ENCODE measurements around the gene CLDN7.

Gene CLDN7, protein sequence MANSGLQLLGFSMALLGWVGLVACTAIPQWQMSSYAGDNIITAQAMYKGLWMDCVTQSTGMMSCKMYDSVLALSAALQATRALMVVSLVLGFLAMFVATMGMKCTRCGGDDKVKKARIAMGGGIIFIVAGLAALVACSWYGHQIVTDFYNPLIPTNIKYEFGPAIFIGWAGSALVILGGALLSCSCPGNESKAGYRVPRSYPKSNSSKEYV

DNA sequence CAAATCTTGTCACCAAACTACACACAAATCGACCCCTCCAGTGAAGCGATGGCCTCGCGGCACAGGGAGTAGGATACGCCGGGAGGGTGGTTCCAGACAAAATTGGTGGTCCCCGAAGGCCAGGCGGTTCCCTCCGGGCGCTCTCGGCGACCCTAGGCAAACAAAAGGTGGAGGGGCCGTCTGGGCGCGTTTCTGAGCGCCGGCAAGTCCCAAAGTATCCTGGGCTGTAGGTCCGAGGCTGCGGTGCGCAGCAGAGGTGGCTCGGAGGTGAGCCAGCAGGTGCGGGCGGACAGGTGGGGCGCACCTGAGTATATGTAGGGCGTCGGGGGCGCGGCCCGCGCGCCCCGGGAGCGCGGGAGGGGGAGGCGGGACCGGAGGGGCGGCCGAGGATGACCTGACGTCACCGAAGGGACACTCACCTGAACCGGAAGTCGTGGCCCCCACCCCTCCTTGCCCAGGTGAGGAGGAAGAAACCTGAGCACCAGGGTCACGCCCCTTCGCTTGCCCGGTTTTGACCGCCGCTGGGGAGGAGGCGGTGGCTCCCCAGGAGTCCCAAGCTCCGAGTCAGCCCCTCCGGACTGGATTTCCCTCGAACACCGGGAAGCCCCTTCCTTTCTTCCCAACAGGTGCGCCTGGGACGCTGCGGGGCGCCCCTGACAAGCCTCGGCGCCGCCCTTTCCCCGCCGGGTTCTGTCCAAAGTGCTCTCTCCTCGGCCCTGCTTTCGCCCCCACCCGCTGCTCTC lies at the start of gene CLDN7:
CLDN7 (minus strand) TSS at position 287 of the 743 bp plus-strand sequence. CDS start 435 bp downstream, outside the sequence.
- DNase-seq: peak; percentile 68

DNA sequence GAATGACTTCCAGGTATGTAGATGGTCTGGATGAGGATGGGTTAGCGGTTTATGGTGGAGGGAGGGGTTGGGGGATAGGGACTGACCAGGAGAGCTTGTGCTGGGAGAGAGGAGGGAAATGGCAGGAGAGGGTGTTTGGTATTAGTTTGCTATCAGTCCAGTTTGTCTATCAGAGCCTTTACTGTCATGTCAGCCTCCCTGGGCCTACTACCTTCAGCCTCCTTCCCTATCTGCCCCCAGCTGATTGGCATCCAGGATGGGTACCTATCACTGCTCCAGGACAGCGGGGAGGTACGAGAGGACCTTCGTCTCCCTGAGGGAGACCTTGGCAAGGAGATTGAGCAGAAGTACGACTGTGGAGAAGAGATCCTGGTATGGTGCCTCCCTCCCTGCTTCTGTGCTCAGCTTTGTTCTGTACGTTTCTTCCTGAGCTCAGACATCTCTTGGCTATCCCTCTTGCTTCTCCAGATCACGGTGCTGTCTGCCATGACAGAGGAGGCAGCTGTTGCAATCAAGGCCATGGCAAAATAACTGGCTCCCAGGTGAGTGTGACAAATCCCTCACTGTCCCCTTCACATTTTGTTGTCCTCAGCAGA lies 48.9 kb upstream of the CLDN7 start:
- DNase-seq: no peak

DNA sequence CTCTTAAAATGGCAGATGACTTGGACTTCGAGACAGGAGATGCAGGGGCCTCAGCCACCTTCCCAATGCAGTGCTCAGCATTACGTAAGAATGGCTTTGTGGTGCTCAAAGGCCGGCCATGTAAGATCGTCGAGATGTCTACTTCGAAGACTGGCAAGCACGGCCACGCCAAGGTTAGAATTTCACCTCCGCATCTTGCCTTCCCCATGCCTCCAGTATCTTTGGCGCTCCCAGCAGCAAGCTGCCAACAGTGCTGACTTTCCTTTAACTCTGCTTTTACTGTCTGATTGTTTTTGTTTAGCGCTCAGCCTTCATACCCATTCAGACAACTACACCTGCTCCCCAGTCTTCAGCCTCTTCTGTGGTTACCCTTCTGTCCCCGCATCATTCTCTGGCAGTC lies 47.4 kb upstream of the CLDN7 start:
- DNase-seq: no peak

DNA sequence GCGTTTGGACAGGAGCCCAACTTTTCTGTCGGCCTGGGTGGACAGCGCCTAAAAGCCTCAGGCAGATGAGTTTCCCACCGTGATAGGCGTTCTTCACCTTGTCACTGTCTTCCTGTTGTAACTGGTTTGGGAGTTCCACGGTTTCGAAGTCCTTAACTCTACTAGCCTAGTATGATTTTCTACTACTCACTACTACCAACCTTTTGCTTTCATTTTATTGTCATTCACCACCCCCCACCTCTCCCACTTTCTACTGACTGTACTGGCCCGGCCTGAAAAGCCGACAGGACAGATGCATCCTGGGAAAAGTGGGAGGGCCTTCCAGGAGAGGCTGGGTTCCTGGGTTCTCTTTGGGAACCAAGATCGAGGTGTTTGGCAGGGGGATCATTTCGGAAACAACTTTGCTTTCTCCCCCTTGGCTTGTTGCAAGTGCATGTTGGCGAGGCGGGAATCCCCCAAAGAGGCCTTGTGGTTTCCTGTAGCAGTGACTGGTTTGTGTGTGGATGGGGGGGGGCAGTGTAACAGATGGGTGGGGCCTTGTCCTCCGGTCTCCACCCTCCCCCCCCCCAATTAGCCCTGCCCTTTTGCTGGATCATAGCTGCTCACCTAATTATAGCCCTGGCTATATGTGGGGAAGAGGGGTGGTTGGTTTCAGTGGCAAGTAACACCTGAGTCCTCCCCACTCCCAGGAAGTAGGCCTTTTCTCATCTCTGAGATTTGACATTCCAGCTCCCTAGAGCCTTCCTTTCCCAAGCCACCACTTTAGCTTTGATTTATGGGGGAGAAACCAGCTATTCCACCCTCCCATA lies 46.6 kb upstream of the CLDN7 start:
- DNase-seq: peak; percentile 94

DNA sequence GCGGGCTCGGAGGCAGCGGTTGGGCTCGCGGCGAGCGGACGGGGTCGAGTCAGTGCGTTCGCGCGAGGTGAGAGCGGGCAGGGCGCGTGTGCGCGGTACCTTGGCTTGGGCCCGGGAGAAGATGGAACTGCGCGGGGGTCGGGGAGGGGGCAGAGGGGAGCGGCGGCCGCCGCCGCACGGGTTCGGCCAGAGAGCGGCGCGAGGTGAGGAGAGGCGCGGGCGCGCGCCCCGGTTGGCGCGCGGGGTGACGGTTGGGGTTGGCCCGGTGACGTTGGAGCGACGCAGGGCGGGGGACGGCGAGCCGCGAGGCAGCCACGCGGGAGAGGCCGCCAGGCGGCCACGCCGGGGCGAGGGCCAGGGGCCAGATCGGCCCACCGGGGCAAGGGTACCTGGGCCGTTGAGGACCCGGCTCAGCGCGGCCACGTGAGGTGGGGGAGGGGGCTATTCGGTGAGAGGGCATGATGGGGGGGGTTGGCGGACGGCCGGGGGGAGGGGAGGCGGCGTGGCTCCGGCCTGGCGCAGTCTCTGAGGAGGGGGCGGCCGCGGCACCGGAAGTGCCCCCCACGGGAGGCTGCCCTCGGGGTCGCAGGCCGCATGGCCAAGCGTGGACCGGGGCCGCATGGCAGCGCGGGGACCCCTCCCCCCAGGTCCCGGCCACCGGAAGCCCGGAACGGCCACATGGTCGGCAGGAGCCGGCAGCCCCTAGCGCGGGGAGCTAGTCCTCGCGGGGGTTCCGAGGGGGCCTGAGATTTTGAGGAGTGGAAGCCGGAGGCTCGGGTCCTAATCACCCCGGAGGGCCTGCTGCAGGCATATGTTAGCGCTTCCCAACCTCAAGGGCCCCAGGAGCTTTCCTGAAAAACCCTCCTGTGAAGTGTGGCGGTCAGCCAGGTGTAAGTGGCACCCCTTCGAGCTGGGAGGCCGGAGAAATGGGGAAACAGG lies 45.7 kb upstream of the CLDN7 start:
- peak; percentile 83 for DNase-seq

DNA sequence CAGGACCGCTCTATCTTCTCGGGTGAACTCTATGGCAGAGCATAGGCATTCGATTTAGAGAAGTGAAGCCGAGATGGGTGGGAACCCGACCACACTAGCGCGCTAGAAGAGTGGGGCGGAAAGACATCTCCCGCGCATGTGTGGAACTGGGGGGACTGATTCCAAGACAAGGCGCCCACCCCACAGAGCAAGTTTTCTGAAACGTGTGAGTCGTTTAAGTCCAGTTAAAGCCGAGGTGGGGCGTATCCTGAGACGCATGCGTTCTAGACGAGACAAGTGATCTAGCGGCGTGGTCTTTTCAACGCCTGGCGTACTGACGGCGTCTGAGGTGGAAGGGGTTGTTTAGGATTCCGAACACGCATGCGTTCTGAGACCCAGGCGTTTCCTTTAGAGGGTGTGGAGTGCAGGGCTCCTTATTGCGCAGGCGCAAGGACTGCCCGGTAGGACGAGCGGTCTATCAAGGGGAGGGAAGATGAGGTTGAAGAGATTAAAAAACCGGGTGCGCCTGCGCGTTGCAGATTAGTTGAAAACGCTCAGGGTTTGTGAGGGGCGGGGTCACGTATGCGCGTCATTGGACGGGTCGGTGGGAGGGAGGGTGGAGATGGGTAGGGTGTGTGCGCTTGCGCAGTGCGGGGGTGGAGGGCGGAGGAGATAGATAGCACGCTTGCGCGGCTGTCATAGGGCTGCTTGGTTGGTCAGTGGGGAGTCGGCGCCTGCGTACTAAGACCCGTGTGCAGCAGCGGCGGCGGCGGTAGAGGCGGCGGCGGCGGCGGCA lies 44.8 kb upstream of the CLDN7 start, which contains the start of gene EIF5A:
EIF5A (plus strand) TSS at position 718 of the 775 bp plus-strand sequence. CDS start 2,008 bp downstream, outside the sequence.
- peak; percentile 100 for DNase-seq

DNA sequence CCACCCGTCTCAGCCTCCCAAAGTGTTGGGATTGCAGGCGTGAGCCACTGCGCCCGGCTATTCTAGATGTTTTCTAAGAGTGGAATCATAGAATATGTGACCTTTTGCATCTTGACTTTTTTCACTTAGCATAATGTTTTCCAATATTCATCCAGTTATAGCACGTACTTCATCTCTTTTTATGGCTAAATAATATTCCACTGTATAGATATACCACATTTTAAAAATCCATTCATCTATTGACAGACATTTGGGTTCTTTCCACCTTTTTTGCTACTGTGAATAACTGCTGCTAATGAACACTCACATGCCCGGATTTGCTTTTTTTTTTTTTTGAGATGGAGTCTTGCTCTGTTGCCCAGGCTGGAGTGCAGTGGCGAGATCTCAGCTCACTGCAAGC lies 41.9 kb upstream of the CLDN7 start:
- no peak for DNase-seq

DNA sequence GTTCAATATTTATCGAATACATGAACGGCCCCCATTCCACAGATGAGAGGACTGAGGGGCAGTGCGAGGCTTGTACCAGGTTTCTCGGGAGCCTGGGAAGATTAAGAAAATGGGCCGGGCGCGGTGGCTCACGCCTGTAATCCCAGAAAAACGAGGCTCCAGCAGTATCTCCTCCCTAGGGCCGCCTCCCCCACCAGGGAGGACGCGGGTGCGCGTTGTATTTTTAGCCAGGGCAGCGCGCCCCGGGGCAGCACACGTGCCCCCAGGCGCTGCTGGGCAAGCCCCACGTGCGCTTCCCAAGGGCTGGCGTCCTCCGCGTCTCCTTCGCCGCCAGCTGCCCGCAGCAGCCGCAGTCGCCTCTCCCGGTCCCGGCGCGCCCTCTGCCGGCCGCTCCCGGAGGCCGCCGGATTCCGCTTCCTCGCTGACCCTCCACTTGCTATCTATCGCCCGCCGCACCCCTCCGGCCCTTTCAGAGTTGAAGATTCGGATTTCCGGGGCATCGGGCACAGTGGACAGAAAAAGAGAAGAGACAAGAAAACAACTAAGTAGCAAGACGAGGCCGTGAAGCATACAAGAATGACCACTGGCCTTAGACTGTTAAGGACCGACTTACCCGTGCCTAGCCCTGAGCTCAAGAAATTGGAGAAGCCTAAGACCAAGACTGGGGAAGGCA lies 34.0 kb upstream of the CLDN7 start:
- DNase-seq: peak; percentile 89

DNA sequence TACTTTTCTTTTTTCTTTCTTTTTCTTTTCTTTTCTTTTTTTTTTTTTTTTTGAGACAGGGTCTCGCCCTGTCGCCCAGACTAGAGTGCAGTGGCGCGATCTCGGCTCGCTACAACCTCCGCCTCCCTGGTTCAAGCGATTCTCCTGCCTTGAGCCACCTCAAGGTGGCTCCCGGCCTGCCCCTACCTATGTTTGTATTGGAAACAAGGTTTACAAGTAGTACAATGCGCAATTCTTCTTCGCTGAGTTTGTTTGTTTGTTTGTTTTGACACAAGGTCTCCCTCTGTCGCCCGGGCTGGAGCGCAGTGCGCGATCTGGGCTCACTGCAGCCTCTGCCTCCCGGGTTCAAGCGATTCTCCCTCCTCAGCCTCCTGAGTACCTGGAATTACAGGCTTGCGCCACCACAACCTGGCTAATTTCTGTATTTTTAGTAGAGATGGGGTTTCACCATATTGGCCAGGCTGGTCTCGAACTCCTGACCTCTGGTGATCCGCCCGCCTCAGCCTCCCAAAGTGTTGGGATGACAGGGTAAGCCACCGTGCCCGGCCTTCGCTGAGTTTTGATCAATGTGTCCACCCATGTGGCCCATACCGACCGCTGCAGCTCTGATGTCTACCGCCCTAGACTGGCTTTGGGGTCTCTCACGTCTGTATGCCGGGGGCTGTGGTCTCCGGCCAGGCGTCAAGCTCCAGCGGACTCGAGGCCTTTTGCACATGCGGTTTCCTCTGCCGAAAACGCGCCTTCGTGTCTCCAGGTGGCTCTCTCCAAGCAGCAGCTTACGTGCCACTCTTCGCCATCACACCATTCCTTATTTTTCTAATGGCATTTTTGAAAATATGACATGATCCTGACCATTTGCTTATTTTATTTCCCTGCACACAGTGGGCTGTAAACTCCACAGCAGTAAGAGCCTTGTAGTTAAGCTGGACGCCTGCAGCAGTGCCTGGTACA lies 33.2 kb upstream of the CLDN7 start:
- DNase-seq: no peak

DNA sequence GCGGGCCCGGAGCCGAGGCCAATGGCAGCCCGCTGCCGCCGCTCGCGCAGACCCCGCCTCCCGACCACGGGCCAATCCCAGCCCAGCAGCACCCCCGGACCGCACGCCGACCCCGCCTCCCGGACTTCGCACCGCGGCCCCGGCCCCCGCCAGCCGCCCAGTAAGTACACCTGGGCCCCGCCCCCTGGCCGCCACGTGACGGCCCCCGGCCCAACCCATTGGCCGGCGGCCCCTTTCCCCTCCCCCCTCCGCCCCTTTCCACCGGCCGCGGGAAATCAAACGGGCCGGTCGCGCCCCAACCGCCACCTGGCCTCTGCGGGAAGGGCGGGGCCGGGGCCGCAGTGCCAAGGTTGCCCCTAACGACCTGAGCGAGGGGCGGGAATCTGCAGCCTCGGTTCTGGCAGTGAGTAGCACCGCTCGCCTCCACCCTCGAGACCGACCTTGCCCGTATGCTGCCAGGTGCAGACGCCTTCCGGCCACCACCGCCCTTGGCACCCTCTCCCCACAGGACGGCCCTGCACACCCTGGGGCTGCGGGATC lies 32.4 kb upstream of the CLDN7 start, which contains the start of gene YBX2:
YBX2 (minus strand) TSS at position 26 of the 540 bp plus-strand sequence. CDS start 139 bp downstream, outside the sequence.
- peak; percentile 91 for DNase-seq

DNA sequence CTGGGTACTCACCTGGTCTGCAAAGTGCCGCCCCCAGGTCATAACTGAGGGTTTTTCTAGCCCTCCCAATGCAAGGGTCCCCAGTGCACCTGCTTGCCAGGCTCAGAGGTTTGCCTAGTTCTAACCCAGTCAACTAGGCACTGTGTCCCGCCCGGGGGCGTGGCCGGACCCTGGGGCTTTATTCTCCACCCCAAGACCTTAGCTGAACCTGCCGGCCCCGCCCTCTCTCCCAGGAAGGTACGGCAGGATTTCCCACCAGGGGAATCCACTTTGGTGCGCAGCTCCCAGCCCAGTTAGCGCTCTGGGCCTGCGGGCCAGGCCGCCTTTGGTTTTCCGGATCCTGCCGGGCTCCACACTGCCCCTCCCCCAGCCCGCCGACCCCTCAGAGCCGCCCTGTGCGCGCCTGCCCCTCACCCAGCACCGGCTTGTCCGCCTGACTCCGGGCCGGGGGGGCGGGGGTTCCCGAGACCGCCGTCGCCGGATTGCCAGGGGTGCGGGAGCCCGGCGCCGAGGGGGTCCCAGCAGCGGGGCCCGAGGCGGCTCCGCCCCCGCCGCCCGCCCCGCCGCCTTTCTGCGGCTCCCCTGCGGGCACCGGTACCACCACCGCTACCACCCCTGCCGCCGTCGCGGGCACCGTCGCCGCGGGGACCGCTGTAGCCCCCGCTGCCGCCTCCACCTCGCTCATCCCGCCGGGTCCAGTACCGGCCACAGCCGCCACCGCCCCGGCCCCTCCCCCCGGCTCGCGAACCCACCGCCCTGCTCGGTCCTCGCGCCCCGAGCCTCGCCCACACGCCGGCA lies 31.7 kb upstream of the CLDN7 start:
- peak; percentile 72 for DNase-seq

DNA sequence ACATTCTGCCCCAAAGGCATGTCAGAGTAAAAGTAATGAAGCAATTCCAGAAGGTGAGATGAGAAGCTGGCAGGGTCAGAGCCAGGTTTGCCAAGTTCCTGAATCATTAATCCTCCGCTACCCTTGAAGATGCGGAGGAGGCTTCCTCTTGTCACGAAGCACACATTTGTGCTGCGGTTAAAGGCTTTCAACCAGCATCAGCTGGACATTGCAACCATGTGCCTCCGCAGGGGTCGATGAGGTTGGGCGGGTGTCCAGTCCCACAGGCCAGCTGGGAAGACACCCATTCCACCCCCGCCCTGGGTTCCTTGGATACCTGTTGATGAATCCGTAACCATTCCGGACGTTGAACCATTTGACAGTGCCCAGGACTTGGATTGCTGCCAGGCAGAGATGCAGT lies 30.9 kb upstream of the CLDN7 start:
- no peak for DNase-seq

DNA sequence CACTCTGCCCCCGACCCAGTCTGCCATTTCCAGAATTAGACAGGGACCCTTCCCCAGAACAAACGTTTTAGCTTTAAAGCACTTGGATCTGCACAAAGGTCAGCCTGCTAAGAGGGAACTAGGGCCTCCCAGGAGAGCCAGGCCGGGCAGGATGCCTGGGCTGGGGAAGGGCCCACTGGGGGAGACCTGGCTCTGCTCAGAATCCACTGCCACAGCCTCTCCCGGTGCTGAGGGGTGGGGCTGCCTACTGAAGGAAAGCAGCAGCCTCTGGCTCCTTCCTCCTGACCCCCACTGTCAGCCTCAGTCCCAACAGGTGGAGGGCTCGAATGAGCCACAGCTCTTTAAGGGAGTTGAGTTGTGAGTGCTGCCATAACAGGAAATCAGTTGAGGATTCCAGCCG lies 30.5 kb upstream of the CLDN7 start:
- DNase-seq: no peak

DNA sequence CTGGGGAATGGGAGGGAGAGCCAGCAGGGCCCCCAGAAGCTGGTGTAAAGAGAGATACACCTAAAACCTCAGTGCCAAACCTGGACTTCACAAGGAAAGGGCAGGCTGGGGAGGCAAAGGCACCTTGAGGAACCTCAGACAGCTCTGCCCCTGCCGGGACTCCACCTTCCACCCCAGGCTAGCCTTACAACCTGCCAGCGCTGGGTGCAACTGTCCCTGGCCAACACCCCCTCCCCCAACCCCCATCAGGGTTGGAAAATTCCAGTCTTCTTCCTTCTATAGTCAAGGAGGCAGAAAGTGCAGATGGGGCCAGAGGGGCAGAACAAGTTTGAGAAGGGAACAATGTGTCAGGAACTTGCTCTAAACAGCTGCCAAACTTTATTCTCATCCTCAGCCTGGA lies 29.9 kb upstream of the CLDN7 start:
- no peak for DNase-seq

DNA sequence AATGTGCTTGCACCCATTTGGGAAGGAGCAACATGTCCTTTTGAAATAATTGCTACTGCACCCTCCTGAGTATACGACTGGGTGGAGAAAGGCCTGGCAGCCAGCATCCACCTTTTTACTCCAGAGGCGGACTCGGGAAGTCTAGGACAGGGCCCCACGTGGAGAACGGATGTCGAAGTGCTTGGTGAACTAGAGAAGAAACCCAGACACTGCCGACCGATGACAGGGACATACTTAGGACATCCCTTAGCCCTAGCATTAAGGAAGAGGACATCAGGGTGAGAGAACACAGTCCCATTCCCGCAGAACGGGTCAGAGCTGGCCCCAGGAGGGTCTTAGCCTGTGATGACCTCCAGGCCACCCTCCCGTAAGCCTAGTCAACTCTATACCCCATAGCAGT lies 28.4 kb upstream of the CLDN7 start:
- DNase-seq: no peak

DNA sequence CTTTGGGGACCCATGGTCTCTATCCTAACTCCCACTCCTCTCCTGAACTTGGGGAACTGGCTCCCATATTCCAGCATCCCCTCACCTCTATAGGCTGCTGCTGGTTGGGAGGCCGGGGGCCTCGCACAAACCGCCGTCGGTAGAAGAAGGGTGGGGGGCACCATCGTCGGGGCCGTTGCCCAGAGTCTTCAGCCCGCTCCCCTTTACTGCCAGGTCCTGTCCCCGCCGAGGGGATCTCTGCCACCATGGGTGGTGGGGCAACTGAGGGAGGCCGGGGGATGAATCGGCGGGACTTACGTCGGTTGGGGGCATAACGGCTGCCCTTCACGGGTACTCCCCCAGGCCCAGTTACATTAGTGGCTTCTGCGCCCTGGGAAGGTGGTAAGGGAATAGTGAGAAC lies 27.9 kb upstream of the CLDN7 start:
- DNase-seq: no peak

DNA sequence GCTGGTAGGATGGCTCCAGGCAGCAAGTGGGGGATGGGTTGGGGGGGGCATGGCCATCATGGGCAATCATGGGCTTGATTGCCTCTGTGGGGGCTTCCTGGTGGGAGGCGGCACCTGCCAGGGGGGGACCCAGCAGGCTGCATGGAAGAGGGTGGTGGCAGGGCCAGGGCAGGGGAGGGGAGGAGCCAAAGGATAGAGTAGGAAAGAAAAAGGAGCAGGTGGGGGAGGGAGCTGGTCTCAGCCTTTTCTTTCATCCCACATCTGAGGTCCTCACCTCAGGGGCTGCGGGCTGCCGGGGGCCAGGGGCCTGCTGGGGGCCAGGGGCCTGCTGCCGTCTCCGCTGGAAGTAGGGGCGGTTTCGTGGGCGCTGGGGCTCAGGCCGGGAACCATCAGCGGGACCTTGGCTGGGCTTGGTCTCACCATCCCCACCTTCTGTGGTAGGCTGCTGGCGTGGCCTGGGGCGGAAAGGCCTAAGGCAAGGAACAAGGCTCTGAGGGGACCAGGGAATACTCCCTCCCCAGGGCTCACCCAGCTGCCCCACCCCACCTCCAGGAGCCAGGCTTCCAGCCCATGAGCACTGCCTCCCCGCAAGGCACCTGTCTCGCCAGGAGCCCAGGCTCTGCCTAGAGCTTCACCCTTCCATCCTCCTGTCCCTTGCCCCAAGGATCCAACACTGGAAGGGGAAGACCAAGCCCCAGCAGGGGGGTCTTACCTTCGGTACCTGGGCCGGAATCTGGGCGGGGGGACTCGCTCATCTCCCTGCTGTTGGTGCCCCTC lies 27.2 kb upstream of the CLDN7 start:
- DNase-seq: no peak

Data from activated effector memory CD4-positive, alpha-beta T cell treated with anti-CD3 and anti-CD28 coated beads, Interleukin-2, amount 50 U/mL, for 16 hours (primary cell).